Fibroblast of peridontal ligament (primary cell): ENCODE measurements around the gene TTC27.

ENCODE experiments used
- DNase-seq: peaks from one replicate; pipeline ENCODE4 v3.0.0-alpha.2; 2010; ENCODE audit errors: extremely low read depth

Gene TTC27

DNA sequence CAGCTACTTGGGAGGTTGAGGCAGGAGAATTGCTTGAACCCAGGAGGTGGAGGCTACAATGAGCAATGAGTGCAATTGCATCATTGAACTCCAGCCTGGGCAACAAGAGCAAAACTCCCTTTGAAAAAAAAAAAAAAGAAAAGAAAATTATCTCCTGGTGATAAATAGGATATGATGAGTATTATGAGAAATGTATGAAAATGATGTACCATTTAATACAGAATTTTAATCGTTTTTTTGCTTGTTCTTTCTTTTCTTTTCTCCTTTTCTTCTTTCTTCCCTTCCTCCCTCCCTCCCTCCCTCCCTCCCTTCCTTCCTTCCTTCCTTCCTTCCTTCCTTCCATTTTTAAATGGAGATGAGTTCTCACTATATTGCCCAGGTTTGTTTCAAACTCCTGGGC is 40.4 kb downstream of the TTC27 start:
- no peak for DNase-seq

DNA sequence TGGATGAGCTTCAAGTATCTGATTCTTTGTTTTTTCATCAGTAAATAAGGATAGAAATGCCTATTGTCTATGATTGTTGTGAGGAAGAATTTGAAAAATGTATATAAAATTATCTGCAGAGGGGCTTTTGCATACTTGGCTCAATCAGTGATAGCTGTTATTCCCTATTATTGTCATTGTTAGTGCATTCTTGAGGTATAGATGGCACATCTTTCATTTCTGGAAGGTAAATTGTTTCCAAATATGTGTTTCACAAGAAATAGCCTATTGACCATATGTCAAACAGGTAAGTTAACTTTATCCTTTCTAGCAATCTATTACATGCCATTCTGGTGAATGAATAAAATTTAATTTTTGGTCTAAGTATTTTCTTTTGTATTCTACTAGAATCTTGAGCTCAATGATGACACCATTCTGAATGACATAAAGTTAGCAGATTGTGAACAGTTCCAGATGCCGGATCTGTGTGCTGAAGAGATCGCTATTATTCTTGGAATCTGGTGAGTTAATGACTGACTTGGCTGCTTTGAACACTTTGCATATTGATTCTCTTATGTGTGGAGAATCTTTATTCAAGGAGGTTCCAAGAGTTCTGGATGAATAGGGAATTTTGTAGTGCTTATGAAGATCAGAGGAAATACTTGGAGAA is 44.2 kb downstream of the TTC27 start:
- DNase-seq: no peak

DNA sequence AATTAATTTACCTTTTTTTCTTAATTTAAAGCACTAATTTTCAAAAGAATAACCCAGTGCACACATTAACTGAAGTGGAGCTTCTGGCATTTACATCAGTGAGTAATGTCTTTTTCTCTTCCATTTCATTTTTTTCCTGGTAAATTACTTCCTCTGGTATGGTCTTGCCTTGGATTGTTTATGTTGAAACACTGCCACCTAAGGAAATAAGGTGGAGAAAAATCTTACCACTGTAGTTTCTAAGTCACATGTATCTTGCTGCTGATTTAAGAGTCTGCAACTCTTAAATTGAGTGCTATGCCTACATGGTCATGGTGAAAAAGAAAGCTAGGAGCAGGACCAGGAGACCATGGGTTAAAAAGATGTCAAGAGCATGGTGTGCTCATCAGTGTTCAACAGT is 51.0 kb downstream of the TTC27 start:
- peak; percentile 87 for DNase-seq

DNA sequence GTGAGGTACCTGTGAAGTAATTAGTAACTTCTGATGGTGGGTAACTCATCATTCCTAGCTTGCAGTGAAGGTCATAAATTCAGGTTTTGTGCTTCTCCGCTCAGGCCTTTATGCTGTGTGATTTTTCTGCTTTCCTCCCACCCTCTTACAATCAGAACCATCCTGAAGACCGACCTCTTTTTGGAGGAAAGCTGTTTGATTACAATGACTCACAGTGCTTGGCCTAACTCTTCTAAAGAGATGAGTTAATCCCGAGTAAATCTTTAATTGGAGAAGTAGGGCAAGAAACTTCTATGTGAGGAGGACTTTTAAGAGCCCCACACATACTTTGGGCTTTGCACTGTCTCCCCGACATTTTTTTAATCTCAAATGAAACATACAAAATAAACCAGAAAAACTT is 53.1 kb downstream of the TTC27 start:
- DNase-seq: peak; percentile 61

DNA sequence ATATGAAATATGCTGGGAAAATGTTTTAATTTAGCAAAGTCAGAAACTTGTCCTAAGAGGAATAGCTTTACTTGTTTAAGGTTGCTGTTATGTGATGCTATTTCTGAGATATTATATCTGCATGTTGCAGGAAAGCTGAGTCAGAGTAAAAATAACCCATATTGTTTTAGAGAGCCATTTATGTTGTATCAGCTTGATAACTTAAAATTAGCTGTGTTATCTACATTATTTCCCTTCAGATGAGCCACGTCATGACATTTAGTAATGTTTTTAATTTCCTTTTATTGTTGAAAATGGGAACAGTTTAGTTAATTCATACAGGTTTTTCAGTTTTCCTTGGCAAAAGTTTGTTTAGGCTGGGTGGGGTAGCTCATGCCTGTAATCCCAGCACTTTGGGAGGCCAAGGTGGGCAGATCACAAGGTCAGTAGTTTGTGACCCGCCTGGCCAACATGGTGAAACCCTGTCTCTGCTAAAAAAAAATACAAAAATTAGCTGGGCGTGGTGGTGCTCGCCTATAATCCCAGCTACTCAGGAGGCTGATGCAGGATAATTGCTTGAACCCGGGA is 55.8 kb downstream of the TTC27 start:
- no peak for DNase-seq

DNA sequence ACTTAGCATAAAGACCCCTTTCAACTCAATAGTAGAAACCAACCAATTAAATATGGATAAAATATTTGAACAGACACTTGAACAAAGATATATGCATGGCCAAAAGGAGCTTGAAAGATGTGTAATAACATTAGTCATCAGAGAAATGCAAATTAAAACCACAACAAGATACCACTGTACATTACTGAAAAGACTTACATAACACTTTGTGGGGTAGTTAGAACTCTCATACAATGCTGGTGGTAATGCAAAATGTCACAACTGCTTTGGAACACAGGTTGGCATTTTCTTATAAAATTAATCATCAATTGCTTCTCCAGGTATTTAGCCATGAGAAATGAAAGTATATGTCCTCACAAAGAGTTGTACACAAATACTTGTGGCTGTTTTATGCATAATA is 60.7 kb downstream of the TTC27 start:
- DNase-seq: peak; percentile 66

DNA sequence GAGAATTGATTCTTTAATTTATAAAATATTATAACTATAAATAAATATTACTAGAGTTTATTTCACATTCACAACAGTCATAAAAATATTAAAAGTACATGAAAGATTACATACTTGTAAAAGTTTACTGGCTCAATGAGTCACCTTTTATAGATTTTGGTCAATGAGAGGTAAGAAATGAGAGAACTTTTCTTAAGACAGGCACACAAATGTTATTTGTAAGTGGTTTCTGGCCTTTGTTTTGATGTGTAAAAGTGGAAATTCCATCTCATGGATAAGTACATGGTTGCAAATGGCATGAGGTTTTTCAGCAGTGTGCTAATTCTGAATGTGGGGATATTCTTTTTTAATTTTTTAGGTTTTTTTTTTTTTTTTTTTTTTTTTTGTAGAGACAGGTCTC is 63.8 kb downstream of the TTC27 start:
- DNase-seq: no peak

DNA sequence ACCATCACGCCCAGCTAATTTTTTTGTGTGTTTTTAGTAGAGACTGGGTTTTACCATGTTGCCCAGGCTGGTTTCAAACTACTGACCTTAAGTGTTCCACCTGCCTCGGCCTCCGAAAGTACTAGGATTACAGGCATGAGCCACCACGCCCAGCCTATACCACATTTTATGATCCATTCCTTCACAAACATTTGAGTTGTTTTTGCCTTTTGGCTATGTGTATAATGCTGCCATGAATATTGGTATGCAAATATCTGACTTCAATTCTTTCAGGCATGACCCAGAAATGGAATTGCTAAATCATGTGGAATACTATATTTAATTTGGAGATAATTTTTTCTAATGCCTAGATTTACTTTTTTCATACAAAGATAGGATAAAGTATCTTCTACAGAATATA is 68.6 kb downstream of the TTC27 start:
- no peak for DNase-seq

DNA sequence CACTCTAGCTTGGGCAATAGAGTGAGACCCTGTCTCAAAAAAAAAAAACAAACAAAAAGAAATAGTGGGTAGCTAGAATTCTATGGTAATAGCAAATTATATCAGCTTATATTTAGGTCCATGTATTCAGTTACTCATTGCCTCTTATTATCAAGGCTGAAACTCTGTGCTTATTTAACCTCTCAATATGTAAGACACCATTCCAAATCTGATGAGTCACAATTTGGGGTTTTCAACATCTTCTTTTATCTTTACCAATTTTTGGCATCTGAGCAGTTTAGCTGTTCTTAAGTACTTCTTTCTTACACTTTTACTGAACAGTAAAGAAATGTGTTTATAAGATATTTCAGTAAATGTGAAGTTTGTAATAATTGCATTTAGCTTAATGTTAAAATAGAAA is 69.3 kb downstream of the TTC27 start:
- peak; percentile 94 for DNase-seq

DNA sequence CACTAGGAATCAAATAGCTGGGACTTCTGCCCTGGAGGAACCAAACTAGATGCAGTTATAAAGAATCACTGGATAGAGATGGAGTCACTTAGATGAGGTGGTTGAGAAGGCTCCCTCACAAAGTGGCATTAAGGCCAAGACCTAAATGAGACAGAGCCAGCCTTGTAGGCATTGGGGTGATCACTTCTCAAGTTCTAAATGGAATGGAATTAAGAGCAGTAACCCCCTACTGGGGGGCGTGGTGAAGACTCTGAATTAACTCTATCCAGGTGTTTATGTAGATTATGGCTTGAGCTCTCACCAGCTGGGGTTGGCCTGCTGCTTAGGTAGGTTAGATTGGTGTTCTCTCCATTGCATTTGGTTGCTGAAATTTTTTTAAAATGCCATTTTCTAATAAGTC is 71.3 kb downstream of the TTC27 start:
- no peak for DNase-seq

DNA sequence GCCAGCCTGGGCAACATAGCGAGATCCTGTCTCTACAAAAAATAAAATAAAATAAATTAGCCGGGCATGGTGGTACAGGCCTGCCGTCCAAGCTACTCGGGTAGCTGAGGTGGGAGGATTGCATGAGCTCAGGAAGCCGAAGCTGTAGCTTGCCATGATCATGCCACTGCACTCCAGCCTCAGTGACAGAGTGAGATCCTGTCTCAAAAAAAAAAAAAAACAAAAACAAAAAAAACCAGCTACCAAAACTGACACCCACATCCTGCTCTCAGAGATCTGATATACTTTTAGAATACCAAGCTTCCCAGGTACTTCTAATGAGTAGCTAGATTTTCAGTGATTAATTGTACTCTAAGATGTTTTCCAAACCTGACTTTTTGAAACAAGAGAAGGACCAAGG is 74.0 kb downstream of the TTC27 start:
- DNase-seq: no peak

DNA sequence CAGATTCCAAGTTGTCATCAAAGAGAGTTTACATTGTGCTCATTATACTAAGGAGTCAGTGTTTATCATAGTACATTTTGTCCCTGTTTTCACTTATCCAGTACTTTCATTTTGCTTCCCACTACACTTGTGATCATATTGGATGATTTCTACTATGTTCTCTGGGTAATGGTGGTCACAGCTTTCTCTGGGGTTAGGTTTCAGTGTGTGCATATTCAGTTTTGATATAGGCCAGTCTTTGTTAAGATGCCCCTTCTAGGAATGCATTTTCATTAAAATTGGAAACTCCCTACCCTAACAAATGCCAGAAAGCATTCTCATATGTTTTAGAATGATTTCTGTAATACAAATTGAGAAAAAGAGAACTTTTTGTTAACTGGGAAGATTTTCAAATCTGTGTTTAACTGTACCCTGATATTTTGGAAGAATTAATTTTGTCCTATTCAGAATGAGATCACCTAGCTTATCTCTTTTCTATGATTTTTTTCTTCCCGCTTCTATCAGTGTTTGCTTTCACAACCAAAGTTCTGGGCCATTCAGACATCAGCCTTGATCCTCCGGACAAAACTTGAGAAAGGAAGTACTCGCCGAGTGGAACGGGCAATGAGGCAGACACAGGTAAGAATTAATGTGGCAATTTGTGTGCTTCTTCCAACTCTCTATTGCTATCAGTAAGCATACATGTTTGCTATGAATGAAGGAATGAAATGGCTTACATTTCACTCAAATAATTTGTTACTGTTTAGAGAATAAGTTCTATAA is 74.6 kb downstream of the TTC27 start:
- DNase-seq: peak; percentile 64

DNA sequence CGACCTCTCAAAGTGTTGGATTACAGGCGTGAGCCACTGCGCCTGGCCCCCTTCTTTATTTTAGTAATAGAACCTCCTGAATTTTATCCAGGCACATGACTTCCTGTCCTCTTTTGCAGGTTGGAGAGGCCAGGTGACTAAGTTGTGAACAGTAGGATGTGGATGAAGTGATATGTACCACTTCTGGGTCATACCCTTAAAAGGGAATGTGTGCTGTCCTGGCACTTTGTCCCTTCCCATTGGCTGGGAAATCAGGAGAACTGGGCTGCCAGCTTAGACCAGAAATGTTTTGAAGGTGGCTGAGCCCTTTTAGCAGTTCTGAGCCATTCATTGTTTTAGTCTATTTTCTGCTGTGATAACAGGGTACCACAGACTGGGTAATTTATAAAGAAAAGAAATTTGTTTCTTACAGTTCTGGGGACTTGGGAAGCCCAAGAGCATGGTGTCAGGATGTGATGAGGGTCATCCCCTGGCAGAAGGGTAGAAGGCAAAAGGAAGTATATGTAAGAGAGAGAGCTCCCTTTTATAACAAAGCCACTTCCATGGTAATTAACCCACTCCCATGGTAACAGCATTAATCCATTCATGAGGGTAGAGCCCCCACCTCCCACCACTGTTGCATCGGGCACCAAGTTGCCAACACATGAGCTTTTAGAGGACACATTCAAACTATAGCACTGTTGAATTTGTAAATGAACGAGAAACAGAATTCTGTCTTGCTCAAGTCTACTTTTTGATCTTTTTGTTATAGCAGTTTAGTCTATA is 79.1 kb downstream of the TTC27 start:
- DNase-seq: no peak

DNA sequence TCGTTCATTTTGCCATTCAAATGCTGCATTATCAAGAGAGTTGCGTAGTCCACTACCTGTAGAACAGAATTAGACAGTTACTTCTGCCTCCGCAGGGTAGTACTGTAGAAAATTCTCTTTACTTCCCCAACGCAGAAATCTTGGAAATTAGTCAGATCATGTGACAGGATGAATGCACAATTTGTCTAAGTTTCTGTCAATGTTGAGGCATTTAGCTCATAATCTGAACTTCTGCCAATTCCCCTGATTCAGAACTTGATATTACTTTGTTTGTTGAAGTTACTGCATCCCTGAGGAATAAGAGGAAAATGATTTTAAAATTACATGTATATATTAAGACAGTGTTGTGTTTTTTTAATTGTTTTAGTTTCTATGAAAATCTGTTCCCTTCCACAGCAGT is 83.4 kb downstream of the TTC27 start:
- DNase-seq: peak; percentile 90

DNA sequence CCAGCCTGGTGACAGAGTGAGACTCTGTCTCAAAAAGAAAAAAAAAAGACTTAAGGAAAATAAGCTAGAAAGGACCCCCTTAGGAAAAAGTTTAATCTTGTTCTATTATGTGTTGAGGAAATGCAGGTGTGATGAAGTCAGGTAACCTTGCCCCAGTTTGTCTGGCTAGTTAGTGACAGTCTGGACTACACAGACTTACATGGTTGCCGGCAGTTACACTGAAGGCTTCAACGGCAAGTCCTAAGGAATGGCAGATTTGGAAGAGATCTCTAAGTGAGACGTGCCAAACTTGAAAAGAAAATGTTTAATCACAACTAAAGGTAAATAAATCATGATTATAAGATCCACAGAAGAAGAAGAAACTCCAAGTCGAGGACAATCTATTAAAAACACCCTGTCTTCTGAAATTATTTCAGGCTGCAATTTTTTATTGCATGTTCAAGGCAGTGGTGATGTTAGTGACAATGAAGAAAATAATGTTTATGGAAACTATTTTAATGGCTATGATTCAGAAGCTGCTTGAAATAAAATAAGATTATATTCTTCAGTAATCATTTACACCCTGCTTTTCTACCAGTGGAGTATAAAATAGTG is 84.2 kb downstream of the TTC27 start:
- no peak for DNase-seq

DNA sequence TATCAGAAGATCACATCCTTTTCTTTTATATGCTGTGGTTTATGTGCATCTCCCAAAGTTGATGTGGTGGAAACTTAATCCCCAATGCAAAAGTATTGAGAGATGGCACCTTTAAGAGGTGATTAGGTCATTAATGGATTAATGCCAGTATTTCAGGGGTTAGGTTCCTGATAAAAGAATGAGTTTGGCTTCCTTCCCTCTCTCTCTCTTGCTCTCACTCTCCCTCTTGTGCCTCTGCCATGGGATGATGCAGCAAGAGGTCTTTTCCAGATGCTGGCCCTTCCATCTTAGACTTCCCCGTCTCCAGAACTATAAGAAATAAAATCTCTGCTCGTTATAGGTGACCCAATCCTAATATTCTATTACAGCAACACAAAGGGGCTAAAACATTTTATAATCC is 85.0 kb downstream of the TTC27 start:
- no peak for DNase-seq

DNA sequence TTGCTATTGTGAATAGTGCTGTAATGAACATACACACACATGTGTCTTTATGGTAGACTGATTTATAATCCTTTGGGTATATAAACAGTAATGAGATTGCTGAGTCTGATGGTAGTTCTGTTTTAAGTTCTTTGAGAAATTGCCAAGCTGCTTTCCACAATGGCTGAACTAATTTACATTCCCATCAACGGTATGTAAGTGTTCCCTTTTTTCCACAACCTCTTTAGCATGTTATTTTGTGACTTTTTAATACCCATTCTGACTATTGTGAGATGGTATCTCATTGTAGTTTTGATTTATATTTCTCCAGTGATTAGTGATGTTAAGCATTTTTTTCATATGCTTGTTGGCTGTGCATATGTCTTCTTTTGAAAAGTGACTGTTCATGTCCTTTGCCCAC is 86.7 kb downstream of the TTC27 start:
- DNase-seq: no peak

DNA sequence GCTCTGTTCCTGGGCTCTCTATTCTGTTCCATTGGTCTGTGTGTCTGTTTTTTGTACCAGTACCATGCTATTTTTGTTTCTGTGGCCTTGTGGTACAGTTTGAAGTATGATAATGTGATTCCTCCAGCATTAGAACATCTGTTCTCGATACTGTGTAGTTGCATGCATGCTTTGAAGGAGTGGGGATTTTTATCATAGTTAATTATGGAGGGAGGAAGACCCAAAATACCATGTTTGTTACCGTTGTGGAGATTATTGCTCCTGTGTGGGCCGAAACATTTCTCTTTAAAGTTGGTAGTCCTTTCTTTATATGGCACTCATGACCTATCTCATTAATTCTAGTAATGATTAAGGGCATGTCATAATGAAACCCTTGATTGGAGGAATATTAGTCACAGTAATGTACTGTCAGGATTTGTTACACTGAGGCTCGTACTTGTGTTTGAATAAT is 87.6 kb downstream of the TTC27 start:
- peak; percentile 54 for DNase-seq

DNA sequence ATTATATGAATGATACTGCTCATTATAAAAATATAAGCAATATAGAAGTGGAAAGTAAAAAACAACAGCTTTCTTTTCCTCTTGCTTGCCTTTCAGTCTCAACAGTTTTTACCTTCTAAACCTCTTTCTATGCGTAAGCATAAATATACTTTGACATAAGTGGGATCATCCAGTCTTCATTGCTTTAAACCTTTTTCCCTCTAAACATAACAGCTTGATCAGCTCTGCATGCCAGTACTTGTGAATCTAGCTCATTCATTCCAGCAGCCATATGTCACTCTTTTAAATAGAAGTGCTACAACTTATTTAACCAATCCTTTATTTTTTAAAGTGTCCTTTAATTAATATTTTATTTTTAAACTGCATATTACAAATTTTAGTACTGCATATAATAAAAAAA is 88.1 kb downstream of the TTC27 start:
- DNase-seq: peak; percentile 62

DNA sequence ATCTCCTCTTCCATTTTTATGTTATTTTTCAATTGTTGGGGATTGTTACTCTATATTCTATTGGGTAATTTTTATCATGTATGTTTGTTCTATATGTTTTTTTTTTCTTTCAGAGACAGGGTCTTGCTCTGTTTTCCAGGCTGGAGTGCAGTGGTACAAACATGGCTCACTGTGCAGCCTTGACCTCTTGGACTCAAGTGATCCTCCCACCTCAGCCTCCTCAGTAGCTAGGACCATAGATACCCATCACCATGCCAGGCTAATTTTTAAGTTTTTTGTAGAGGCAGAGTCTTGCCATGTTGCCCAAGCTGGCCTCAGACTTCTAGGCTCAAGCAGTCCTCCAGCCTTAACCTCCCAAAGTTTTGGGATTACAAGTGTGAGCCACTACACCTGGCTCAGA is 88.7 kb downstream of the TTC27 start:
- no peak for DNase-seq

DNA sequence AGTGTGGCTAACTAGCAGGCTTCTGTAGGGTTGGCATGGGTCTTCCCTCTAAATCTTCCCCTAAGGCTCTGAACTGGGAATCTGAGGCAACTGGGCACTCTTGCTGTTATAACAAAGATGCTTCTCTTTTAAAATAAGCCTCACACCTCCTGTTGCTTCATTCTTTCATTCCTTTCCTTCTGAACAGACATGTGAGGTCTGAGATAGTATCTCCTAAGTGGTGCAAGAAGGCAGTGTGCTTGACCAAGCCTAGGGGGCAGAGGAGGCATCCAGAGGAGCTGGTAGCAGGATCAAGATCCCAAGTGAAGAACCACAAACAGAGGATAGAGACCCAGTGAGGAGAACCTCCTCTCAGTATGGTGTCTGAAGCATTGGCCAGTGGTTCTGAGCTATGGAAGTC is 90.9 kb downstream of the TTC27 start:
- DNase-seq: no peak

DNA sequence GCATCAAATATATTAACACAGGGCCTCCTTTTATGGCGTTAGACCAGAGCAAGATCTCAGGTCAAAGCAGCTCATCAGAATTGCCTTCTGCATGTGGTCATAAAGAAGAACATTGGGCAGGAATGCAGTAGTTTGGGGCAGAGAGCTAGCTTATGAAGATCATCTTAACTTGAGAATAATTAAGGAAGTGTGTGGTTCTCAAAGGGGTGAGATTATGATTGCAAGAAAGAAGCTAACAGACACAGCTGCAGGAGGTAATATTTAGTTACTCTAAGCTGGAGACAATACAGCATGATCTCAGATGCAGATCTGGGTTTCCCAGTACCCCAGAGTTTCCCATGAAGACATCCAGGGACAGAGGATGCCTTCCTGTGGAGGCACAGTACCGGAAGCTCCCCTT is 91.6 kb downstream of the TTC27 start:
- DNase-seq: no peak
